Caco-2 (cell line): ENCODE data around the gene OR2V2. TPM values are rescaled to one million over a fixed set of nuclear protein-coding genes. Genes with fewer than 3 reads are reported as not detected.
A peak's percentile ranks its signal among the peaks of the same experiment; 100 is the strongest.

Source experiments
- BruUV-seq: library from RNA; stranded (reverse); fragments of 400-500 nt; replicated peaks from 2 replicates; lab custom pipeline; 2021; lab: Mats Ljungman, UMichigan
- CTCF ChIA-PET: fragments of 300-600 bp; sonication (Branson Sonifier 250); formaldehyde crosslinking; loops from one replicate; lab custom pipeline; 2022; ENCODE audit warnings: antibody characterized with exemption; lab: Charles Lee
- POLR2A ChIA-PET: fragments of 300-600 bp; sonication (Branson Sonifier 250); formaldehyde crosslinking; loops from one replicate; lab custom pipeline; 2022; ENCODE audit warnings: antibody characterized with exemption; lab: Charles Lee
- DNase-seq, 2 experiments: peaks; one replicate each; pipeline versions ENCODE4 v3.0.0 to v3.0.0-alpha.2; 2020 to 2022
- H3K27me3 ChIP-seq: replicated peaks from 2 replicates; pipeline ENCODE4 v1.6.0; 2011; ENCODE audit warnings: low read length; ENCODE audit not compliant: control insufficient read depth, insufficient read depth
- H3K36me3 ChIP-seq: 2 replicates; pipeline ENCODE4 v1.5.1; 2011; ENCODE audit warnings: low read length; ENCODE audit not compliant: control insufficient read depth, insufficient read depth
- H3K4me1 ChIP-seq: fragments of 250-450 bp; sonication (Bioruptor Pico); 2 replicates; pipeline ENCODE4 v1.5.1; 2020; ENCODE audit warnings: mild to moderate bottlenecking
- H3K4me3 ChIP-seq: 2 replicates; pipeline ENCODE4 v1.5.1; 2011; ENCODE audit warnings: low read depth, mild to moderate bottlenecking, control low read depth, low read length
- H3K9me3 ChIP-seq: fragments of 250-450 bp; sonication (Bioruptor Pico); 2 replicates; pipeline ENCODE4 v1.5.1; 2020; ENCODE audit warnings: mild to moderate bottlenecking, moderate library complexity
- H3K27ac Mint-ChIP-seq: one replicate; pipeline ENCODE4 v1.8.0; 2022; ENCODE audit warnings: mixed read lengths; ENCODE audit not compliant: unreplicated experiment
- H3K27me3 Mint-ChIP-seq: one replicate; pipeline ENCODE4 v1.8.0; 2022; ENCODE audit warnings: mixed read lengths; ENCODE audit not compliant: insufficient read depth, unreplicated experiment
- H3K36me3 Mint-ChIP-seq: one replicate; pipeline ENCODE4 v1.8.0; 2022; ENCODE audit warnings: mild to moderate bottlenecking, mixed read lengths; ENCODE audit not compliant: insufficient read depth, unreplicated experiment
- H3K4me1 Mint-ChIP-seq: one replicate; pipeline ENCODE4 v1.8.0; 2022; ENCODE audit warnings: low read depth, mixed read lengths; ENCODE audit not compliant: unreplicated experiment
- H3K4me3 Mint-ChIP-seq: one replicate; pipeline ENCODE4 v1.8.0; 2022; ENCODE audit warnings: mild to moderate bottlenecking, moderate library complexity, mixed read lengths; ENCODE audit not compliant: unreplicated experiment
- H3K9me3 Mint-ChIP-seq: one replicate; pipeline ENCODE4 v1.8.0; 2022; ENCODE audit warnings: mixed read lengths; ENCODE audit not compliant: unreplicated experiment
- intact Hi-C: fragments of 100-400 bp; cut with micrococcal nuclease; formaldehyde crosslinking; loops from one replicate; pipeline ENCODE4 v1.10.0; 2022; ENCODE audit not compliant: unreplicated experiment
- total RNA-seq: library from RNA; stranded (reverse); gene quantifications from 2 replicates; pipeline ENCODE4 v1.2.3, GENCODE V29; 2022
- TF ChIP-seq, protein P1 (sequence below), 2 experiments: fragments of 200-600 bp in 1 of 2; IDR thresholded peaks; 1 replicate in 1 of 2; 2 replicates in 1 of 2; pipeline versions ENCODE4 v1.5.1 to v1.8.0; 2011 to 2022; ENCODE audit warnings: antibody characterized with exemption in 1 of 2, control low read depth in 1 of 2, inconsistent platforms in 1 of 2, low read depth in 1 of 2, low read length in 1 of 2, mild to moderate bottlenecking in 1 of 2, moderate library complexity in 1 of 2; ENCODE audit not compliant: insufficient read depth in 1 of 2, severe bottlenecking in 1 of 2, unreplicated experiment in 1 of 2

OR2V2 gene
- total RNA-seq, 1 experiment from 2014 or later: not detected

- Histone ChIP-seq H3K27me3 (no peaks in the 10 kb centered on the region), H3K4me3 (peak overlapping the region; percentile 42), H3K9me3 (no peaks in the 10 kb centered on the region), H3K36me3 (no peaks in the 10 kb centered on the region), H3K4me1 (peaks cover 7% of the 10 kb centered on the region)
- ChIA-PET POLR2A (interaction anchor here (0.5 to 0.9 kb wide), 2 partner anchors 19 to 24 kb away, joined by 4 read pairs; no protein-coding TSS in a partner anchor), CTCF (interaction anchor here (0.6 to 2.4 kb wide), 7 partner anchors 11 to 388 kb away, joined by 3 to 17 read pairs (median 4); no protein-coding TSS in a partner anchor)
- no TSS peak for BruUV-seq
- TF ChIP-seq, protein P1, sequence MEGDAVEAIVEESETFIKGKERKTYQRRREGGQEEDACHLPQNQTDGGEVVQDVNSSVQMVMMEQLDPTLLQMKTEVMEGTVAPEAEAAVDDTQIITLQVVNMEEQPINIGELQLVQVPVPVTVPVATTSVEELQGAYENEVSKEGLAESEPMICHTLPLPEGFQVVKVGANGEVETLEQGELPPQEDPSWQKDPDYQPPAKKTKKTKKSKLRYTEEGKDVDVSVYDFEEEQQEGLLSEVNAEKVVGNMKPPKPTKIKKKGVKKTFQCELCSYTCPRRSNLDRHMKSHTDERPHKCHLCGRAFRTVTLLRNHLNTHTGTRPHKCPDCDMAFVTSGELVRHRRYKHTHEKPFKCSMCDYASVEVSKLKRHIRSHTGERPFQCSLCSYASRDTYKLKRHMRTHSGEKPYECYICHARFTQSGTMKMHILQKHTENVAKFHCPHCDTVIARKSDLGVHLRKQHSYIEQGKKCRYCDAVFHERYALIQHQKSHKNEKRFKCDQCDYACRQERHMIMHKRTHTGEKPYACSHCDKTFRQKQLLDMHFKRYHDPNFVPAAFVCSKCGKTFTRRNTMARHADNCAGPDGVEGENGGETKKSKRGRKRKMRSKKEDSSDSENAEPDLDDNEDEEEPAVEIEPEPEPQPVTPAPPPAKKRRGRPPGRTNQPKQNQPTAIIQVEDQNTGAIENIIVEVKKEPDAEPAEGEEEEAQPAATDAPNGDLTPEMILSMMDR (IDR thresholded peaks at IDR 0.05; ENCODE audit: insufficient read depth in 1 of 2, low read depth in 1 of 2, low read length in 1 of 2, severe bottlenecking in 1 of 2, unreplicated experiment in 1 of 2): peak; percentile 58 to 77
- intact Hi-C loops: loop anchor here (1.0 kb wide), 2 partner anchors 14 to 389 kb away; no protein-coding TSS in a partner anchor
- Mint-ChIP-seq H3K27me3 (peaks cover 3% of the 10 kb centered on the region), H3K36me3 (peaks cover 17% of the 10 kb centered on the region), H3K9me3 (no peaks in the 10 kb centered on the region), H3K4me3 (peak overlapping the region; percentile 96), H3K4me1 (peaks cover 16% of the 10 kb centered on the region), H3K27ac (peak overlapping the region; percentile 78)
- peak; percentile 59 to 73 for DNase-seq
These were observed 25.6 kb downstream of the OR2V2 start for GRCh38 chr5:181173027-181173419.

DNA sequence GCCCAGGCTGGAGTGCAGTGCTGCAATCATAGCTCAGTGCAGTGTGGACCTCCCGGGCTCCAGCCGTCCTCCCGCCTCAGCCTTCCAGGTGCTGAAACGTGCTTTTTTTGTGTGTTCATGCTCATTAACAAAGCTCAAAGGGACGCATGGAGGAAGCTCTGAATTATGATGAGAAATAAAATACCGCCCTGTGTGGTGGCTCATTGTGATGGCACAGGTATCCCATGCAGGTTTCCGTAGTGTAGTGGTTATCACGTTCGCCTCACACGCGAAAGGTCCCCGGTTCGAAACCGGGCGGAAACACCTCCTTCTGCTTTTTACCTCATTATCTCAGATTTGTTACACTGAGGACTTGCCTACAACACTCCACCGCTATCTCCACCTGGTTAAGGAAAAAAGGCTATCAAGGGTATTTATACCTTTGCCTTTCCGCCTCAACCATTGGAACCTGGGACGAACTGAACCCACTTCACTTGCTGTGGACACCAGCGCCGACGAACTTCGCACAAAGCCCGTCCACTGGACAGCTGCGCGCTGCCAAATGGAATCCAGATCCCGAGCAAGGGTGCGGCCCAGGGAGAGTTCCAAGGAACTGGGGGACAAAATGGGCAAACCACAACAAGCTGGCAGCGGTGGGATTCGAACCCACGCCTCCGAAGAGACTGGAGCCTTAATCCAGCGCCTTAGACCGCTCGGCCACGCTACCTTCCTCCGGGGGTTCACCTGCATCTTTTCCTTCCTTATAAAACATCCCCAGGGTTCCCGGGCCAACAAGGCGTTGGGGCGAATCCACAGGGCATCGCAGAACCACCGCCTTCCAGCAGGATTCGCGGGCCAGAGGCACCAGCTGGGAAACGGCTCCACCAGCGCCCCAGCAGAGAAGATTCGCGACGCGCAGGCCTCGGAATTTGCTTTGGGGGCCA is 26.3 kb downstream of the OR2V2 start:
- intact Hi-C loops: loop anchor here (1.0 kb wide), 2 partner anchors 14 to 389 kb away; no protein-coding TSS in a partner anchor

More for the DNA sequence above, 26.3 kb downstream of the OR2V2 start:
- H3K27me3 ChIP-seq: no peaks in the 10 kb centered on the region
- H3K4me1 Mint-ChIP-seq: peaks cover 15% of the 10 kb centered on the region
- H3K9me3 Mint-ChIP-seq: no peaks in the 10 kb centered on the region
- CTCF ChIA-PET: interaction anchor here (0.6 to 2.4 kb wide), 7 partner anchors 11 to 389 kb away, joined by 3 to 17 read pairs (median 4); no protein-coding TSS in a partner anchor
- TF ChIP-seq, protein P1 (IDR thresholded peaks at IDR 0.05; ENCODE audit: insufficient read depth in 1 of 2, low read depth in 1 of 2, low read length in 1 of 2, severe bottlenecking in 1 of 2, unreplicated experiment in 1 of 2): peak in 1 of 2 experiments; percentile 2
- H3K36me3 ChIP-seq: no peaks in the 10 kb centered on the region
- H3K36me3 Mint-ChIP-seq: peaks cover 17% of the 10 kb centered on the region
- peak overlapping the region; percentile 96 for H3K4me3 Mint-ChIP-seq
- TSS peak; percentile 73 for BruUV-seq
- POLR2A ChIA-PET: interaction anchor here (0.9 kb wide), 1 partner anchor 18 kb away, joined by 4 read pairs; no protein-coding TSS in a partner anchor
- H3K27me3 Mint-ChIP-seq: peaks cover 3% of the 10 kb centered on the region
- DNase-seq: peak; percentile 72 to 75
- no peaks in the 10 kb centered on the region for H3K9me3 ChIP-seq
- peaks cover 7% of the 10 kb centered on the region for H3K4me1 ChIP-seq
- H3K4me3 ChIP-seq: peak overlapping the region; percentile 42
- peak overlapping the region; percentile 78 for H3K27ac Mint-ChIP-seq
